Stimulated activated CD4-positive, alpha-beta T cell treated with anti-CD3 and anti-CD28 coated beads, Interleukin-2, amount 100 ng/mL, for 48 hours (primary cell): ENCODE data around the gene ERI3.
A peak's percentile ranks its signal among the peaks of the same experiment; 100 is the strongest.

Experiments
- DNase-seq, 2 donors: peaks; one replicate each; pipeline ENCODE4 v3.0.0-alpha.2; 2020

The ERI3 gene

GRCh38 chr1:44347280-44347679 lies 7.8 kb downstream of the ERI3 start:
- no peak for DNase-seq

GRCh38 chr1:44346878-44347277 lies 8.2 kb downstream of the ERI3 start:
- DNase-seq: no peak

GRCh38 chr1:44346184-44346583 lies 8.9 kb downstream of the ERI3 start:
- no peak for DNase-seq

- DNase-seq: no peak
These were observed 9.8 kb downstream of the ERI3 start for GRCh38 chr1:44345187-44345775.

GRCh38 chr1:44339731-44340130 lies 15.3 kb downstream of the ERI3 start:
- no peak for DNase-seq

GRCh38 chr1:44338136-44338535 lies 16.9 kb downstream of the ERI3 start:
- no peak for DNase-seq

- no peak for DNase-seq
These were observed 18.4 kb downstream of the ERI3 start for GRCh38 chr1:44336668-44337067.

GRCh38 chr1:44334968-44335367 lies 20.1 kb downstream of the ERI3 start:
- no peak for DNase-seq

- no peak for DNase-seq
These were observed 21.7 kb downstream of the ERI3 start for GRCh38 chr1:44333376-44333775.

GRCh38 chr1:44332505-44332904 lies 22.6 kb downstream of the ERI3 start:
- no peak for DNase-seq

GRCh38 chr1:44330935-44331334 lies 24.1 kb downstream of the ERI3 start:
- DNase-seq: no peak

- DNase-seq: no peak
These were observed 26.2 kb downstream of the ERI3 start for GRCh38 chr1:44328671-44329416.

GRCh38 chr1:44327679-44328491 lies 27.2 kb downstream of the ERI3 start:
- DNase-seq: no peak

- no peak for DNase-seq
These were observed 28.1 kb downstream of the ERI3 start for GRCh38 chr1:44326821-44327465.

- no peak for DNase-seq
These were observed 28.9 kb downstream of the ERI3 start for GRCh38 chr1:44326024-44326701.

GRCh38 chr1:44323947-44324346 lies 31.1 kb downstream of the ERI3 start:
- DNase-seq: no peak

- DNase-seq: no peak
These were observed 32.7 kb downstream of the ERI3 start for GRCh38 chr1:44322367-44322766.

GRCh38 chr1:44321466-44321865 lies 33.6 kb downstream of the ERI3 start:
- DNase-seq: no peak

- DNase-seq: peak; percentile 44 to 50
These were observed 36.7 kb downstream of the ERI3 start for GRCh38 chr1:44318097-44319088.

GRCh38 chr1:44316231-44316759 lies 38.8 kb downstream of the ERI3 start:
- no peak for DNase-seq

GRCh38 chr1:44315521-44315920 lies 39.5 kb downstream of the ERI3 start:
- no peak for DNase-seq
